Liver (tissue), 9 donors: ENCODE data around the gene U2AF1L4. TPM values are rescaled to one million over a fixed set of nuclear protein-coding genes. Genes with fewer than 3 reads are reported as not detected.

Experiments used
- DNase-seq: peaks from one replicate; pipeline ENCODE4 v3.0.0-alpha.2; 2017; ENCODE audit warnings: low spot score
- H3K27ac ChIP-seq, 2 donors: one replicate each; pipeline ENCODE4 v1.7.0; 2013; ENCODE audit warnings: inconsistent platforms in 2 of 2, low read length in 2 of 2, control low read depth in 1 of 2, low read depth in 1 of 2, mild to moderate bottlenecking in 1 of 2
- H3K27me3 ChIP-seq, 4 donors: one replicate each; pipeline versions ENCODE4 v1.6.1 to v1.7.0; 2013; ENCODE audit warnings: low read length in 3 of 4, inconsistent platforms in 1 of 4, mild to moderate bottlenecking in 1 of 4, moderate library complexity in 1 of 4; ENCODE audit not compliant: control insufficient read depth in 4 of 4, insufficient read depth in 4 of 4
- H3K36me3 ChIP-seq, 4 donors: one replicate each; pipeline versions ENCODE4 v1.6.1 to v1.7.0; 2013; ENCODE audit warnings: low read length in 3 of 4, mild to moderate bottlenecking in 3 of 4, low read depth in 1 of 4, moderate library complexity in 1 of 4; ENCODE audit not compliant: control insufficient read depth in 4 of 4, insufficient read depth in 3 of 4
- H3K4me1 ChIP-seq, 4 donors: one replicate each; pipeline versions ENCODE4 v1.6.1 to v1.7.0; 2013; ENCODE audit warnings: low read length in 3 of 4, mild to moderate bottlenecking in 3 of 4, moderate library complexity in 1 of 4; ENCODE audit not compliant: control insufficient read depth in 4 of 4, insufficient read depth in 4 of 4
- H3K4me3 ChIP-seq, 3 donors: one replicate each; pipeline versions ENCODE4 v1.6.1 to v1.7.0; 2013; ENCODE audit warnings: low read length in 3 of 3, control low read depth in 1 of 3, low read depth in 1 of 3, mild to moderate bottlenecking in 1 of 3
- H3K9ac ChIP-seq, 2 donors: one replicate each; pipeline ENCODE4 v1.7.0; 2013; ENCODE audit warnings: low read length in 2 of 2, mild to moderate bottlenecking in 2 of 2, moderate library complexity in 2 of 2, control low read depth in 1 of 2, low read depth in 1 of 2
- H3K9me3 ChIP-seq, 4 donors: one replicate each; pipeline versions ENCODE4 v1.6.1 to v1.7.0; 2013; ENCODE audit warnings: low read length in 3 of 4; ENCODE audit not compliant: control insufficient read depth in 4 of 4
- ATF3 ChIP-seq: IDR thresholded peaks from 2 replicates; pipeline ENCODE4 v1.6.1; 2016; ENCODE audit warnings: antibody characterized with exemption
- EGR1 ChIP-seq, 2 donors: IDR thresholded peaks; 2 replicates each; pipeline ENCODE4 v1.6.1; 2016 to 2018; ENCODE audit warnings: antibody characterized with exemption in 2 of 2, low read depth in 2 of 2
- FOXA1 ChIP-seq: IDR thresholded peaks from 2 replicates; pipeline ENCODE4 v1.6.1; 2016; ENCODE audit warnings: antibody characterized with exemption
- FOXA2 ChIP-seq: IDR thresholded peaks from 2 replicates; pipeline ENCODE4 v1.6.1; 2016; ENCODE audit warnings: antibody characterized with exemption
- GABPA ChIP-seq, 2 donors: IDR thresholded peaks in 1 of 2; conservative IDR thresholded peaks in 1 of 2; 2 replicates each; pipeline ENCODE4 v1.6.1; 2016; ENCODE audit warnings: antibody characterized with exemption in 2 of 2, mild to moderate bottlenecking in 1 of 2, moderate library complexity in 1 of 2
- HNF4A ChIP-seq, 2 donors: conservative IDR thresholded peaks; 2 replicates each; pipeline ENCODE4 v1.6.1; 2016; ENCODE audit warnings: antibody characterized with exemption in 2 of 2, mild to moderate bottlenecking in 2 of 2
- HNF4G ChIP-seq: IDR thresholded peaks from 2 replicates; pipeline ENCODE4 v1.6.1; 2016; ENCODE audit warnings: antibody characterized with exemption
- JUND ChIP-seq, 2 donors: IDR thresholded peaks; 2 replicates each; pipeline ENCODE4 v1.6.1; 2016; ENCODE audit warnings: antibody characterized with exemption in 2 of 2
- NR2F2 ChIP-seq: IDR thresholded peaks from 2 replicates; pipeline ENCODE4 v1.6.1; 2016; ENCODE audit warnings: antibody characterized with exemption
- RAD21 ChIP-seq, 2 donors: IDR thresholded peaks; 2 replicates each; pipeline ENCODE4 v1.6.1; 2016; ENCODE audit warnings: antibody characterized with exemption in 2 of 2, mild to moderate bottlenecking in 2 of 2
- RXRA ChIP-seq, 2 donors: IDR thresholded peaks; 2 replicates each; pipeline ENCODE4 v1.6.1; 2017 to 2018; ENCODE audit warnings: antibody characterized with exemption in 2 of 2, mild to moderate bottlenecking in 1 of 2
- SP1 ChIP-seq: IDR thresholded peaks from 2 replicates; pipeline ENCODE4 v1.6.1; 2018; ENCODE audit warnings: antibody characterized with exemption, mild to moderate bottlenecking
- TAF1 ChIP-seq: conservative IDR thresholded peaks from 2 replicates; pipeline ENCODE4 v1.6.1; 2016; ENCODE audit warnings: antibody characterized with exemption, mild to moderate bottlenecking
- YY1 ChIP-seq: IDR thresholded peaks from 2 replicates; pipeline ENCODE4 v1.6.1; 2016; ENCODE audit warnings: antibody characterized with exemption, mild to moderate bottlenecking
- WGBS: extraction: QIAGEN DNeasy Blood & Tissue Kit; methylation state at CpG from one replicate; pipeline ENCODE4 v1.1.7; 2013; 5-methylcytosine and 5-hydroxymethylcytosine counted together
- polyA plus RNA-seq, 2 donors: library from polyadenylated mRNA; stranded (reverse) in 1 of 2; unstranded in 1 of 2; fragments of 200-250 nt in 1 of 2; fragments of >200 nt in 1 of 2; fragmentation: Nextera tagmentation in 1 of 2; extraction: Ambion mirVana in 1 of 2; gene quantifications; one replicate each; pipeline versions ENCODE4 v1.2.1 to v1.2.3, GENCODE V29; 2013 to 2015
- total RNA-seq, 2 donors: library from RNA; depleted of rRNA; stranded (reverse); fragments of >200 nt; gene quantifications; one replicate each; pipeline ENCODE4 v1.2.3, GENCODE V29; 2014
- TF ChIP-seq, protein P1 (sequence below): IDR thresholded peaks from 2 replicates; pipeline ENCODE4 v1.6.1; 2016; ENCODE audit warnings: antibody characterized with exemption, mild to moderate bottlenecking
- TF ChIP-seq, protein P2 (sequence below): IDR thresholded peaks from 2 replicates; pipeline ENCODE4 v1.6.1; 2016; ENCODE audit warnings: antibody characterized with exemption
- TF ChIP-seq, protein P3 (sequence below): IDR thresholded peaks from 2 replicates; pipeline ENCODE4 v1.6.1; 2016; ENCODE audit warnings: antibody characterized with exemption
- donor health status: healthy.
- donor health status: healthy.
- donor health status: healthy.
- donor health status: healthy.
- donor health status: healthy.

Gene U2AF1L4
- total and polyA plus RNA-seq, 4 donors, result 4.5 to 36.5 (median 13.4) TPM

GRCh38 chr19:35791814-35792279 is 46.6 kb upstream of the U2AF1L4 start:
- H3K27me3 ChIP-seq, result no peaks in the 10 kb centered on the region
- TF ChIP-seq JUND (IDR thresholded peaks at IDR 0.05), result no peak
- TF ChIP-seq, protein P1, sequence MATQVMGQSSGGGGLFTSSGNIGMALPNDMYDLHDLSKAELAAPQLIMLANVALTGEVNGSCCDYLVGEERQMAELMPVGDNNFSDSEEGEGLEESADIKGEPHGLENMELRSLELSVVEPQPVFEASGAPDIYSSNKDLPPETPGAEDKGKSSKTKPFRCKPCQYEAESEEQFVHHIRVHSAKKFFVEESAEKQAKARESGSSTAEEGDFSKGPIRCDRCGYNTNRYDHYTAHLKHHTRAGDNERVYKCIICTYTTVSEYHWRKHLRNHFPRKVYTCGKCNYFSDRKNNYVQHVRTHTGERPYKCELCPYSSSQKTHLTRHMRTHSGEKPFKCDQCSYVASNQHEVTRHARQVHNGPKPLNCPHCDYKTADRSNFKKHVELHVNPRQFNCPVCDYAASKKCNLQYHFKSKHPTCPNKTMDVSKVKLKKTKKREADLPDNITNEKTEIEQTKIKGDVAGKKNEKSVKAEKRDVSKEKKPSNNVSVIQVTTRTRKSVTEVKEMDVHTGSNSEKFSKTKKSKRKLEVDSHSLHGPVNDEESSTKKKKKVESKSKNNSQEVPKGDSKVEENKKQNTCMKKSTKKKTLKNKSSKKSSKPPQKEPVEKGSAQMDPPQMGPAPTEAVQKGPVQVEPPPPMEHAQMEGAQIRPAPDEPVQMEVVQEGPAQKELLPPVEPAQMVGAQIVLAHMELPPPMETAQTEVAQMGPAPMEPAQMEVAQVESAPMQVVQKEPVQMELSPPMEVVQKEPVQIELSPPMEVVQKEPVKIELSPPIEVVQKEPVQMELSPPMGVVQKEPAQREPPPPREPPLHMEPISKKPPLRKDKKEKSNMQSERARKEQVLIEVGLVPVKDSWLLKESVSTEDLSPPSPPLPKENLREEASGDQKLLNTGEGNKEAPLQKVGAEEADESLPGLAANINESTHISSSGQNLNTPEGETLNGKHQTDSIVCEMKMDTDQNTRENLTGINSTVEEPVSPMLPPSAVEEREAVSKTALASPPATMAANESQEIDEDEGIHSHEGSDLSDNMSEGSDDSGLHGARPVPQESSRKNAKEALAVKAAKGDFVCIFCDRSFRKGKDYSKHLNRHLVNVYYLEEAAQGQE, result no peak
- no peak for TF ChIP-seq ATF3
- no peak for TF ChIP-seq YY1
- TF ChIP-seq HNF4A (conservative IDR thresholded peaks at IDR 0.05), result no peak
- no peak for TF ChIP-seq EGR1 (IDR thresholded peaks at IDR 0.05; ENCODE audit: low read depth in 2 of 2)
- no peak for TF ChIP-seq SP1
- TF ChIP-seq RAD21 (IDR thresholded peaks at IDR 0.05), result no peak
- TF ChIP-seq, protein P2, sequence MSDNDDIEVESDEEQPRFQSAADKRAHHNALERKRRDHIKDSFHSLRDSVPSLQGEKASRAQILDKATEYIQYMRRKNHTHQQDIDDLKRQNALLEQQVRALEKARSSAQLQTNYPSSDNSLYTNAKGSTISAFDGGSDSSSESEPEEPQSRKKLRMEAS, result no peak
- TF ChIP-seq, protein P3, sequence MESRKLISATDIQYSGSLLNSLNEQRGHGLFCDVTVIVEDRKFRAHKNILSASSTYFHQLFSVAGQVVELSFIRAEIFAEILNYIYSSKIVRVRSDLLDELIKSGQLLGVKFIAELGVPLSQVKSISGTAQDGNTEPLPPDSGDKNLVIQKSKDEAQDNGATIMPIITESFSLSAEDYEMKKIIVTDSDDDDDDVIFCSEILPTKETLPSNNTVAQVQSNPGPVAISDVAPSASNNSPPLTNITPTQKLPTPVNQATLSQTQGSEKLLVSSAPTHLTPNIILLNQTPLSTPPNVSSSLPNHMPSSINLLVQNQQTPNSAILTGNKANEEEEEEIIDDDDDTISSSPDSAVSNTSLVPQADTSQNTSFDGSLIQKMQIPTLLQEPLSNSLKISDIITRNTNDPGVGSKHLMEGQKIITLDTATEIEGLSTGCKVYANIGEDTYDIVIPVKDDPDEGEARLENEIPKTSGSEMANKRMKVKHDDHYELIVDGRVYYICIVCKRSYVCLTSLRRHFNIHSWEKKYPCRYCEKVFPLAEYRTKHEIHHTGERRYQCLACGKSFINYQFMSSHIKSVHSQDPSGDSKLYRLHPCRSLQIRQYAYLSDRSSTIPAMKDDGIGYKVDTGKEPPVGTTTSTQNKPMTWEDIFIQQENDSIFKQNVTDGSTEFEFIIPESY, result no peak
- no peak for TF ChIP-seq HNF4G
- no peak for TF ChIP-seq NR2F2
- TF ChIP-seq GABPA (IDR thresholded peaks at IDR 0.05 in 1 of 2, conservative IDR thresholded peaks at IDR 0.05 in 1 of 2), result no peak
- TF ChIP-seq RXRA (IDR thresholded peaks at IDR 0.05), result no peak
- no peak for TF ChIP-seq TAF1
- TF ChIP-seq FOXA2, result no peak
- H3K9me3 ChIP-seq, result no peaks in the 10 kb centered on the region
- no peak overlapping the region for H3K4me3 ChIP-seq
- H3K9ac ChIP-seq, result no peak overlapping the region
- H3K4me1 ChIP-seq, result no peaks in the 10 kb centered on the region
- no peaks in the 10 kb centered on the region for H3K36me3 ChIP-seq
- 91% methylated on average over 9 of the region's 9 CpGs for WGBS
- no peak overlapping the region for H3K27ac ChIP-seq
- no peak for DNase-seq

- DNase-seq, result no peak
- H3K4me3 ChIP-seq, result no peak overlapping the region
- no peak overlapping the region for H3K9ac ChIP-seq
- H3K36me3 ChIP-seq, result no peaks in the 10 kb centered on the region
- H3K9me3 ChIP-seq, result no peaks in the 10 kb centered on the region
- H3K27me3 ChIP-seq, result no peaks in the 10 kb centered on the region
- H3K27ac ChIP-seq, result no peak overlapping the region
- TF ChIP-seq TAF1 (no peak), GABPA (IDR thresholded peaks at IDR 0.05 in 1 of 2, conservative IDR thresholded peaks at IDR 0.05 in 1 of 2) (no peak), ATF3 (no peak), FOXA1 (no peak), RXRA (IDR thresholded peaks at IDR 0.05) (no peak), YY1 (no peak)
- no peaks in the 10 kb centered on the region for H3K4me1 ChIP-seq
- WGBS, result 82% methylated on average over 20 of the region's 20 CpGs
Measured at GRCh38 chr19:35790981-35791813, 46.0 kb upstream of the U2AF1L4 start.
